ENCODE measurements around the gene UBE2G2. TPM values are rescaled to one million over a fixed set of nuclear protein-coding genes. Genes with fewer than 3 reads are reported as not detected.

UBE2G2 gene
- total and polyA plus RNA-seq, 2 of the 4 experiments (the other 2 are of a cell fraction) = 65.4 to 91.7 TPM

DNA sequence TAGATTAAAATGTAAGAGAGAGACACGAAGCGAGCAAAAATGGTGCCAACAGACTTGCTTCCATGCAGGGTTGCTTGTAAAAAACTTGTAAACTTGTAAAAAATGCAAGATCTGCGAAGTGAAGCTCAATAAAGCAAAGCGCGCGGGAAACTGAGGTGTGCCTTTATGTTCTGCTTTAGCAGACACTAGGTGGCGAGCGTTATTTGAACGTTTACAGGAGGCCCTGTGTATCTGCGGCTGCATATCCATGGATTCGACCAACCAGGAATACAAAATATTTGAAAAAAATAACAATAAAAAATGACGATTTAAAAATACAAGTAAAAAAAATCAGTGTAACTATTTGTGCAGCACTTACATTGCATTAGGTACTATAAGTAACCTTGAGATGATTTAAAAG is 1.5 kb downstream of the UBE2G2 start:
- H3K27me3 ChIP-seq (ENCODE audit: control insufficient read depth, insufficient read depth, low read length) = no peaks in the 10 kb centered on the region
- no peak overlapping the region for H4K91ac ChIP-seq (ENCODE audit: insufficient read depth, low read depth, low read length)
- dilution Hi-C loops (cut with HindIII; ENCODE audit: low sequenced_read_pairs, unreplicated experiment) = no loop called here
- peak; percentile 46 for TF ChIP-seq RAD21 (IDR thresholded peaks at IDR 0.05; ENCODE audit: low read length)
- peak; percentile 39; the same call in 1 of the 2 replicates for TF ChIP-seq SMC3 (IDR thresholded peaks at IDR 0.05; ENCODE audit: low read depth, low read length)
- peak; percentile 40 for TF ChIP-seq CTCF (conservative IDR thresholded peaks at IDR 0.05; ENCODE audit: low read depth, low read length)
- no peak for TF ChIP-seq RCOR1 (IDR thresholded peaks at IDR 0.05; ENCODE audit: insufficient replicate concordance, low read length)
- TF ChIP-seq CHD1 (IDR thresholded peaks at IDR 0.05; ENCODE audit: low read depth, low read length) = no peak
- no peak for TF ChIP-seq USF2 (IDR thresholded peaks at IDR 0.05; ENCODE audit: low read depth, low read length)
- no peak for TF ChIP-seq BHLHE40 (IDR thresholded peaks at IDR 0.05; ENCODE audit: low read depth, low read length)
- TF ChIP-seq MAZ (IDR thresholded peaks at IDR 0.05; ENCODE audit: borderline replicate concordance, low read depth, low read length) = no peak
- TF ChIP-seq MAFK (IDR thresholded peaks at IDR 0.05; ENCODE audit: low read depth, low read length) = no peak
- intact Hi-C loops (cut with micrococcal nuclease) = loop anchor here (2.0 to 10.0 kb wide), 3 partner anchors 72 to 335 kb away; partner anchors contain the start of gene PTTG1IP
- H3K36me3 ChIP-seq (ENCODE audit: control insufficient read depth, insufficient read depth, low read length) = peaks cover 17% of the 10 kb centered on the region
- no peak overlapping the region for H2BK15ac ChIP-seq (ENCODE audit: low read depth, low read length)
- H2AK5ac ChIP-seq (ENCODE audit: low read depth, low read length) = no peak overlapping the region
- peaks cover 7% of the 10 kb centered on the region; the same call in 1 of the 2 replicates for H3K9me1 ChIP-seq (ENCODE audit: insufficient read depth, low read length)
- POLR2A ChIA-PET (ENCODE audit: unreplicated experiment) = no interaction called here
- BruUV-seq (replicated peaks) = TSS peak; percentile 12
- H4K20me1 ChIP-seq (ENCODE audit: insufficient read depth, low read length) = peaks cover 51% of the 10 kb centered on the region
- H3K9ac ChIP-seq (ENCODE audit: low read depth, low read length) = no peak overlapping the region
- H3K18ac ChIP-seq (ENCODE audit: low read depth, low read length) = no peak overlapping the region
- no peak overlapping the region for H2BK5ac ChIP-seq (ENCODE audit: low read depth, low read length, poor library complexity, severe bottlenecking)
- no peak overlapping the region for H3K14ac ChIP-seq (replicated peaks; ENCODE audit: low read depth, low read length)
- no peaks in the 10 kb centered on the region for H3K9me3 ChIP-seq (ENCODE audit: control insufficient read depth, insufficient read depth, low read length)
- H3K4ac ChIP-seq (ENCODE audit: low read depth, low read length) = no peak overlapping the region
- CTCF ChIA-PET = interaction anchor here (1.0 kb wide), 1 partner anchor 10 kb away, joined by 4 read pairs; no protein-coding TSS in a partner anchor
- no peak overlapping the region for H2BK20ac ChIP-seq (ENCODE audit: low read depth, low read length)
- H3K23ac ChIP-seq (ENCODE audit: low read depth, low read length) = no peak overlapping the region
- peaks cover 43 to 85% of the 10 kb centered on the region in 2 experiments for H3K79me1 ChIP-seq (ENCODE audit: low read depth in 1 of 2, low read length in 2 of 2)
- no peak overlapping the region for H2AFZ ChIP-seq (replicated peaks; ENCODE audit: low read length, poor library complexity)
- H3K27ac ChIP-seq (ENCODE audit: insufficient read depth, low read length) = no peak overlapping the region
- H4K8ac ChIP-seq (ENCODE audit: low read depth in 2 of 2, low read length in 2 of 2) = no peak overlapping the region
- no peak for ATAC-seq (ENCODE audit: low read depth)
- no peak overlapping the region for H2AK9ac ChIP-seq (replicated peaks; ENCODE audit: low read depth, low read length, poor library complexity)
- no peak overlapping the region; the same call in 1 of the 2 replicates for H3K4me2 ChIP-seq (ENCODE audit: low read depth, low read length)
- H3K56ac ChIP-seq (ENCODE audit: extremely low read depth, insufficient read depth, low read length) = no peak overlapping the region
- H4K5ac ChIP-seq (ENCODE audit: low read depth, low read length) = no peak overlapping the region
- H3K4me1 ChIP-seq (ENCODE audit: control insufficient read depth, insufficient read depth, low read length) = peaks cover 3% of the 10 kb centered on the region; the same call in 1 of the 2 replicates
- peak; percentile 59 for DNase-seq
- H3K4me3 ChIP-seq (ENCODE audit: insufficient read depth, low read depth, low read length) = no peak overlapping the region
- in situ Hi-C loops (cut with MboI; ENCODE audit: low sequenced_read_pairs) = loop anchor here (25.0 kb wide), 1 partner anchor 312 kb away; no protein-coding TSS in a partner anchor
- H2BK120ac ChIP-seq (ENCODE audit: low read depth, low read length) = no peak overlapping the region
- no CpG with 5 or more reads among the region's 12 CpGs for WGBS, 2 experiments (ENCODE audit: extremely low coverage in 2 of 2, insufficient read length in 1 of 2)
